ENCODE data around the gene NIT1.

The NIT1 gene

DNA sequence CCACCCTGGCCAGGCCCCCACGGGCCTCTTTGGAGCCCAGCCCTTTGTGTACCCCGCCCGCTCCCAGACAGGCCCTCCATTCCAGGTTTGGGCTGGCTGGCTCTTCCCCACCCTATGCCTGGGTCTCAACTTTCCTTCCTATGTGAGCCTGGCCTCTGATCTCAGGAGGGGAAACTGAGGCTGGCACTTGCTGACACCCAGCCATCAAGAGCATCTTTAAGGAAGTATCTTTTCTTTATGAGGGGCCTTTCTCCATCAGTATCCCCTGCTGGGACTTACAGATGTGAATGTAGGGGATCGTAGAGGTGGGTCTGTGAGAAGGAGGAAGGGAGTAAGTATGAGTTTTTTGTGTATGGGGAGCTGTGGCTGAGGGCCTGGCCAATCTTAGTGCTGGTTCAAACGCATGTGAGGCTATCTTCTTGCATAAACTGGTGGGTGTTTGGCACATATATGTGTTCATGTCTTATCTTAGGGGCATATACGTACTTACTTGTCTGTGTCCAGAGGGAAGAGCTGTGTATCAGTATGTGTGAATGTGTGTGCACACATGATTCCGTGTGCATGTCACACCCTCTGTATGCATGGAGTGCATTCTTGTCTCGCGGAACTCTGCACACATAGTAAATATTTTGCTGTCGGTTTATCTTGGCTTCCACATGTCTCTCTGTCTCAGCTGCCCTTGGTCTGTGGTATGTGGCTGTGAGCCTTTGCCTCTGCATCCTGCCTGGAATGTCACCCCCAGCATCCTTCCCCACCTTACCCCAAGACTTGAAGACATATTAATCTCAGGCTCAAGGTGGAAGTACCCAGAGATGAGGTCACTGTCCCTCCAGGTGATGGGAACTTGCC, 33.9 kb upstream of the NIT1 start:
- no peak overlapping the region for H3K4me3 ChIP-seq (ENCODE audit: low read depth, low read length)
- no peak for TF ChIP-seq CTCF (IDR thresholded peaks at IDR 0.05; ENCODE audit: low read depth, low read length)
- peak; percentile 37 for DNase-seq (ENCODE audit: low read depth, low spot score)
- in situ Hi-C loops (cut with HindIII; ENCODE audit: low sequenced_read_pairs) = no loop called here

- in situ Hi-C loops (cut with HindIII; ENCODE audit: low sequenced_read_pairs) = no loop called here
These were observed 33.3 kb upstream of the NIT1 start for GRCh38 chr1:161084597-161084988.

DNA sequence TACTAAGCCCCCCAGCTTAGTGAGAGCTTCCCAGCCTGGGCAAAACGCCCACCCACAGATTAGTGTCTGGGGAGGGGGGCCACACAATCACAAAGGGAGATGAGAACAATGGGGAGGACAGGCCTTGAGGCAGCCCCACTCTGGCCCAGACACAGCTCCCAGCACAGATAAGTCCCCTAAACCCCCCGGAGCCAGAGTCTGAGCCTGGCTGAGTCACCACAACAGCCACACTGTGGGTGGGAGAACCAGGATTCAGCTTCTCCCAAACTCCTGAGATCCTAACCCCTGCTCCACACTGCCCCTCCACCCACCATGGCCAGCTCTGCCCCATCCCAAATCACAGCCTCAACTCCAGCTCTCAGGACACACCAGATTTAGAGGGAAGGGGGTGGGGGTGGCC, 32.7 kb upstream of the NIT1 start:
- in situ Hi-C loops (cut with HindIII; ENCODE audit: low sequenced_read_pairs) = no loop called here
- peak; percentile 26 for DNase-seq (ENCODE audit: low read depth, low spot score)
- TF ChIP-seq CTCF (IDR thresholded peaks at IDR 0.05; ENCODE audit: low read depth, low read length) = no peak
- no peak overlapping the region for H3K4me3 ChIP-seq (ENCODE audit: low read depth, low read length)

More at GRCh38 chr1:161084597-161084988, 33.3 kb upstream of the NIT1 start:
- no peak for DNase-seq (ENCODE audit: low read depth, low spot score)
- no peak overlapping the region for H3K4me3 ChIP-seq (ENCODE audit: low read depth, low read length)
- TF ChIP-seq CTCF (IDR thresholded peaks at IDR 0.05; ENCODE audit: low read depth, low read length) = no peak

DNA sequence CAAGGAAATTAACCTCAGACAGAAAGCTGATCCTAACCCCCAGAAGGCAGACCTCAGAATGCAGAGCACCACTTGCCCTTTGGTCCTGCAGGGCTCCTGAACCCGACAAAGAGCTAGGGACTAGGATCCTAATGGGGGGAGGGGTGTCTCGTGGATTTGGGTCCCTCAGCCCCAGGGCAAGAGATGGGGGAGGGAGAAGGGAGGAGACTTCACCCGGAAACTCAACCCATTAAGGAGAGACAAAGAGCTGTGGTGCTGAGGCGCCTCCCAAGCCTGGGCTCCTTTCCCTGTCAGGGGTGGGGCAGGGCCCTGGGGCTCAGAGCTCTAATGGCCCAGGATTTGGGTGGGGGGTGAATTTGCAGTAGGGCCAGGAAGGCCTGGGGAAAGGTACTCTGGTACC, 31.4 kb upstream of the NIT1 start:
- H3K4me3 ChIP-seq (ENCODE audit: low read depth, low read length) = no peak overlapping the region
- no peak for TF ChIP-seq CTCF (IDR thresholded peaks at IDR 0.05; ENCODE audit: low read depth, low read length)
- in situ Hi-C loops (cut with HindIII; ENCODE audit: low sequenced_read_pairs) = no loop called here
- DNase-seq (ENCODE audit: low read depth, low spot score) = no peak

- in situ Hi-C loops (cut with HindIII; ENCODE audit: low sequenced_read_pairs) = no loop called here
- no peak for TF ChIP-seq CTCF (IDR thresholded peaks at IDR 0.05; ENCODE audit: low read depth, low read length)
- no peak overlapping the region for H3K4me3 ChIP-seq (ENCODE audit: low read depth, low read length)
- peak; percentile 34 for DNase-seq (ENCODE audit: low read depth, low spot score)
These were observed 29.3 kb upstream of the NIT1 start for GRCh38 chr1:161088587-161089110.

DNA sequence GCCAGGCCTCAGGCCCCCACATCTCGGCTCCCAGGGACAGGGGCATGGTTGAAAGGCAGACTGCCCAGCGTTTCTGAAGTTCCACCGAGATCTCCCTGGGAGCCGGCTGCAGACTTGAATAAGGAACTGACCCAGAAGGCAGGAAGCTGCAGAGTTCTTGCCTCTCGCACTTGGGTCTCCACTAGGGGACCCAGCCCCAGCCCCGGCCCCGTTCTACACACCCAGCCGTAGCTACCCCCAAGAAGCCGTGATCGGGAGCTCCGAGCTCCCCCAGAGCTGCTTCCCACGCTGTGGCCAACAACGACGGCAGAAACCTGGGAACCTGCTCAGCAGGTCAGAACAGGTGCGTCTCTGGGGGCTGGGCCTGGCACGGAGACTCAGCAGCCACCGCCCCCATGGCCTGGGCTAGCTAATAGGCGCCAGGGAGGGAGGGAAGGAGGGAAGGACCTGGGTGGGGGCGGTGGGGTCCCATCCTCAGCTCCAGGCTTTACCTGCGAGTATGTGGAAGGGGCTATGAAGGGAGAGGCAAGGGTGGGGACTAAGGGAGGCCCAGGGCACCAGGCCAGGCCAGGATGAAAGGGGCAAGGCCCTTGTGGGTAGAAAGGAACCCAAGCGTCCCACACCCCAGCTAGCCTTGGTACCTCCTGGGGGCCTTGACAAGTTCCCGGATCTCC, 28.5 kb upstream of the NIT1 start, which contains the start of gene NECTIN4:
Gene NECTIN4, minus strand, starts transcription at position 308 of the 674 bp plus-strand sequence. Its CDS starts 262 bp downstream, at position 46.
- no peak within 1 kb of the TSS for H3K4me3 ChIP-seq (ENCODE audit: low read depth, low read length)
- DNase-seq (ENCODE audit: low read depth, low spot score) = no peak
- in situ Hi-C loops (cut with HindIII; ENCODE audit: low sequenced_read_pairs) = no loop called here
- no peak for TF ChIP-seq CTCF (IDR thresholded peaks at IDR 0.05; ENCODE audit: low read depth, low read length)

All from astrocyte of the spinal cord (primary cell).